ENCODE measurements around the gene CHD9NB. TPM values are rescaled to one million over a fixed set of nuclear protein-coding genes. Genes with fewer than 3 reads are reported as not detected.
A peak's percentile ranks its signal among the peaks of the same experiment; 100 is the strongest.

Gene CHD9NB
- total RNA-seq, 3 donors from 2014 or later (not counting 1 experiment from before 2014, with no cell fraction given), result 0.26 TPM; not detected in 2

- Mint-ChIP-seq H3K27ac (peak overlapping the region; percentile 84 to 96), H3K9me3 (no peaks in the 10 kb centered on the region), H3K27me3 (ENCODE audit: low read depth in 2 of 2) (no peaks in the 10 kb centered on the region), H3K36me3 (no peaks in the 10 kb centered on the region), H3K4me1 (peaks cover 16 to 35% of the 10 kb centered on the region in 2 donors), H3K4me3 (peak overlapping the region; percentile 86)
- DNase-seq (peak; percentile 39 to 75), ATAC-seq (peak; percentile 60 to 79 (median 79))
- no peaks in the 10 kb centered on the region for H3K27me3 ChIP-seq (ENCODE audit: control insufficient read depth, insufficient read depth, low read length)
- intact Hi-C loops (cut with micrococcal nuclease), result loop anchor here (1.0 to 10.0 kb wide), 4 partner anchors 31 to 355 kb away; no protein-coding TSS in a partner anchor
- TF ChIP-seq CTCF (IDR thresholded peaks at IDR 0.05), result no peak
- H3K9me3 ChIP-seq (ENCODE audit: control insufficient read depth, insufficient read depth, low read length), result no peaks in the 10 kb centered on the region
- peak overlapping the region; percentile 72 for H3K27ac ChIP-seq (ENCODE audit: low read length)
- peaks cover 35% of the 10 kb centered on the region for H3K4me1 ChIP-seq (ENCODE audit: control insufficient read depth, insufficient read depth, low read length)
- H3K4me3 ChIP-seq (ENCODE audit: low read length), result peak overlapping the region; percentile 29
- no peaks in the 10 kb centered on the region for H3K36me3 ChIP-seq (ENCODE audit: control insufficient read depth, insufficient read depth, low read length)
- WGBS (ENCODE audit: insufficient coverage), result 1% methylated on average over 26 of the region's 26 CpGs
Measured at GRCh38 chr16:53099318-53100130, 46.8 kb upstream of the CHD9NB start.

GRCh38 chr16:53098526-53099317, 46.0 kb upstream of the CHD9NB start:
- no peaks in the 10 kb centered on the region for H3K9me3 ChIP-seq (ENCODE audit: control insufficient read depth, insufficient read depth, low read length)
- Mint-ChIP-seq H3K36me3 (no peaks in the 10 kb centered on the region), H3K9me3 (no peaks in the 10 kb centered on the region), H3K27me3 (ENCODE audit: low read depth in 2 of 2) (no peaks in the 10 kb centered on the region), H3K4me1 (peaks cover 23 to 43% of the 10 kb centered on the region in 2 donors), H3K4me3 (peak overlapping the region; percentile 86), H3K27ac (peak overlapping the region; percentile 84 to 96)
- 14% methylated on average over 16 of the region's 16 CpGs for WGBS (ENCODE audit: insufficient coverage)
- DNase-seq, result peak; percentile 54 to 72
- H3K27ac ChIP-seq (ENCODE audit: low read length), result peak overlapping the region; percentile 72
- H3K4me1 ChIP-seq (ENCODE audit: control insufficient read depth, insufficient read depth, low read length), result peaks cover 43% of the 10 kb centered on the region
- peak overlapping the region; percentile 29 for H3K4me3 ChIP-seq (ENCODE audit: low read length)
- H3K36me3 ChIP-seq (ENCODE audit: control insufficient read depth, insufficient read depth, low read length), result no peaks in the 10 kb centered on the region
- no peaks in the 10 kb centered on the region for H3K27me3 ChIP-seq (ENCODE audit: control insufficient read depth, insufficient read depth, low read length)
- intact Hi-C loops (cut with micrococcal nuclease), result loop anchor here (1.0 to 10.0 kb wide), 4 partner anchors 30 to 356 kb away; no protein-coding TSS in a partner anchor
- peak; percentile 74 to 83 (median 76) for ATAC-seq
- TF ChIP-seq CTCF (IDR thresholded peaks at IDR 0.05), result no peak

- intact Hi-C loops (cut with micrococcal nuclease), result loop anchor here (5.0 to 10.0 kb wide), 2 partner anchors 35 to 358 kb away; no protein-coding TSS in a partner anchor
- TF ChIP-seq CTCF (IDR thresholded peaks at IDR 0.05), result no peak
- WGBS (ENCODE audit: insufficient coverage), result 83% methylated on average over 4 of the region's 4 CpGs
- Histone ChIP-seq H3K9me3 (ENCODE audit: control insufficient read depth, insufficient read depth, low read length) (no peaks in the 10 kb centered on the region), H3K27ac (ENCODE audit: low read length) (no peak overlapping the region), H3K4me1 (ENCODE audit: control insufficient read depth, insufficient read depth, low read length) (peaks cover 57% of the 10 kb centered on the region), H3K4me3 (ENCODE audit: low read length) (no peak overlapping the region), H3K27me3 (ENCODE audit: control insufficient read depth, insufficient read depth, low read length) (no peaks in the 10 kb centered on the region), H3K36me3 (ENCODE audit: control insufficient read depth, insufficient read depth, low read length) (no peaks in the 10 kb centered on the region)
- Mint-ChIP-seq H3K27ac (peak overlapping the region in 1 of 2 donors; percentile 5), H3K9me3 (no peaks in the 10 kb centered on the region), H3K4me1 (peaks cover 28 to 59% of the 10 kb centered on the region in 2 donors), H3K36me3 (no peaks in the 10 kb centered on the region), H3K4me3 (no peak overlapping the region), H3K27me3 (ENCODE audit: low read depth in 2 of 2) (no peaks in the 10 kb centered on the region)
- DNase-seq (no peak), ATAC-seq (no peak)
Measured at GRCh38 chr16:53097190-53097589, 44.5 kb upstream of the CHD9NB start.

Measured in natural killer cell (primary cell).